HFF-Myc (cell line): ENCODE results near the gene LTBP2.

ENCODE experiments used
- DNase-seq: peaks from one replicate; pipeline ENCODE4 v3.0.0-alpha.2; 2011; ENCODE audit warnings: low read depth; ENCODE audit errors: extremely low read depth
- H3K4me3 ChIP-seq: replicated peaks from 2 replicates; pipeline ENCODE4 v1.5.1; 2011; ENCODE audit warnings: low read depth, mild to moderate bottlenecking, control low read depth, low read length
- CTCF ChIP-seq: IDR thresholded peaks from 2 replicates; pipeline ENCODE4 v1.5.1; 2012; ENCODE audit warnings: mild to moderate bottlenecking, low read depth, low read length, control low read depth; ENCODE audit errors: missing control alignments

Gene LTBP2

DNA sequence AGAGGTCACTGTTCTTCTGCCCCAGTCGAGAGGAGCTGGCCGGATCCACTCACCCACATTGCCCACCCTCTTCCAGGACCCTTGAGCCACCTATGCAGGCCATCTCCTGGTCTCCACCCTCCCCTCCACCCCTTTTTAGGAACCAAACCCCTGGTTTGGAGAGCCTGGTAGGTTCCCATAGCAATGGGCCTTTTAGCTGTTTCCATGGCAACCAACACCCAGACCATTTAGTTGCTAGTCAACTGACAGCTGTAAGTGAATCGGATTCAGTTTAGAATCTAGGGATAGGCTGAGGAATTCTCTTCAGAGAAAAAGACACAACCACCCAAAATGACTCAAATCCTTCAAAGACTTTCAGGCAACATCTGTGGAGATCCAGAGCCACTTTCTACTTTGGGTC lies 135.4 kb downstream of the LTBP2 start:
- TF ChIP-seq CTCF: no peak
- no peak overlapping the region for H3K4me3 ChIP-seq
- no peak for DNase-seq

DNA sequence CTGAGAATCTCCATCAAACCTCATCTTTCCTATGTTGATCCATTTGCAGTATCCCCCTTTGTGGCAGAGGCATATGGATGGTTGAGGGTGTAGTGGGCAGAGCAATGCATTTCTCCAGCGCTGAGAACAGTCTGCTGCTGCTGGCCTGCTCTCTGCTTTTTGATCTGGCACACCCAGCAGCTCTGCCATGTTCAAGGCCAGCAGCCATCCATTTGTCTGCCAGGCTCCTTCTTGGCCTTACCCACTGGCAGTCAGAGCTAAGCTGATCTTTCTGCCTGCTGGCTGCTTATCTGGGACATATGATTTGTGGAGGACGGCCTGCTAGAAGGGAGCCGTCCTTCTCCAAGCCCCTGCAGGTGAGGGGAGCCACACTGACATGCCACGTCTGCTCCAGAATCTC lies 135.9 kb downstream of the LTBP2 start:
- TF ChIP-seq CTCF: no peak
- no peak for DNase-seq
- no peak overlapping the region for H3K4me3 ChIP-seq

DNA sequence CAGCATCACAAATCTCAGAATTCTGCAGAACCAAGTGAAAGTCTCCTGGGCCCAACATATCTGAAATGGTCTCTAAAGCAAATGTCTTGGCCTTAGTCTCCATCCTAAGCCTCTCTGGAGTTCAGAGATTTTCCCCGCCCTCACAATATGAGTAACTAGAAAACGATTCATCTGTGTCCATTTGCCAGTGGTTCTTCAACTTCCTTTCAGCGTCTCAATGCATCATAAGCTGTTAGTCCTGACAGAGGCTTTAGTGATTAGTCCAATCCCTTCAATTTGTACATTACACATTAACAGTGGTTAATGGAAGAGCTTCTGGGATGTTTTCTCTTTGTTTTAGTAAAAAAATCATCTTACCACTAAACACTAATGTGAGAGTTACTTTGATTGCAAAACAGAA lies 136.4 kb downstream of the LTBP2 start:
- DNase-seq: no peak
- no peak overlapping the region for H3K4me3 ChIP-seq
- TF ChIP-seq CTCF: no peak

DNA sequence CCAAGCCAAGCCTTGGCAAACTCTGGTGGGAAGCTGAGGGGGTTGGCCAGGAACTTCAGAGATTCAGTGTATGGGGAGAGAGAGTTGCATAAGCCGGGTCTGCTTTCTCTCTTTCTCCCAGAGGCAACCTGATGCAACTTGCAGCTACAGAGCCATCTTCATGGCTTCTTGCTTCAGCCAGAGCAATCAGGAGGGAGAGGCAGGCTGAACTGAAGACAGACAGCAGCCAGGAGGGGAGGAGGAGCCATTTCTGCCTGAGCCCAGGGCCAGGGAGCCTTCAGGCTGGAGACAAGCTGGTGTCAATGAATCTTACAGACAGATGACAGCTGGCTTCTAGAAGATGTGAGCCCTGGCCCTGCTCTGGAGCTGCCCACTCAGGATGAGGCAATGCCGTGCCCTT lies 137.7 kb downstream of the LTBP2 start:
- no peak overlapping the region for H3K4me3 ChIP-seq
- no peak for TF ChIP-seq CTCF
- DNase-seq: no peak

- TF ChIP-seq CTCF: no peak
- no peak for DNase-seq
These were observed 139.4 kb downstream of the LTBP2 start for GRCh38 chr14:74472601-74473000.

GRCh38 chr14:74469548-74470518 lies 142.2 kb downstream of the LTBP2 start:
- no peak for TF ChIP-seq CTCF
- no peak for DNase-seq
- H3K4me3 ChIP-seq: no peak overlapping the region

More at GRCh38 chr14:74472601-74473000, 139.4 kb downstream of the LTBP2 start:
- no peak overlapping the region for H3K4me3 ChIP-seq
